ENCODE measurements around the gene HSPA1A. TPM values are rescaled to one million over a fixed set of nuclear protein-coding genes. Genes with fewer than 3 reads are reported as not detected.

Gene HSPA1A
- polyA plus RNA-seq, 1 donor (not counting 4 experiments of a cell fraction or from before 2014, with no cell fraction given): 110 TPM

DNA sequence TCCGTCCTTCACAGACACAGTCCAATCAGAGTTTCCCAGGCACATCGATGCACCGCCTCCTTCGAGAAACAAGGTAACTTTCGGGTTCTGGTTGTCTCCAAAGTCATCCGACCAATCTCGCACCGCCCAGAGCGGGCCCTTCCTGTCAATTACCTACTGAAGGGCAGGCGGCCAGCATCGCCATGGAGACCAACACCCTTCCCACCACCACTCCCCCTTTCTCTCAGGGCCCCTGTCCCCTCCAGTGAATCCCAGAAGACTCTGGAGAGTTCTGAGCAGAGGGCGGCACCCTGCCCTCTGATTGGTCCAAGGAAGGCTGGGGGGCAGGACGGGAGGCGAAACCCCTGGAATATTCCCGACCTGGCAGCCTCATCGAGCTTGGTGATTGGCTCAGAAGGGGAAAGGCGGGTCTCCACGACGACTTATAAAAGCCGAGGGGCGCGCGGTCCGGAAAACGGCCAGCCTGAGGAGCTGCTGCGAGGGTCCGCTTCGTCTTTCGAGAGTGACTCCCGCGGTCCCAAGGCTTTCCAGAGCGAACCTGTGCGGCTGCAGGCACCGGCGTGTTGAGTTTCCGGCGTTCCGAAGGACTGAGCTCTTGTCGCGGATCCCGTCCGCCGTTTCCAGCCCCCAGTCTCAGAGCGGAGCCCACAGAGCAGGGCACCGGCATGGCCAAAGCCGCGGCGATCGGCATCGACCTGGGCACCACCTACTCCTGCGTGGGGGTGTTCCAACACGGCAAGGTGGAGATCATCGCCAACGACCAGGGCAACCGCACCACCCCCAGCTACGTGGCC is 12.1 kb downstream of the HSPA1A start, which contains the start of gene HSPA1B:
Gene HSPA1B, plus strand, starts transcription at position 453 of the 794 bp plus-strand sequence. Its CDS starts 213 bp downstream, at position 666.
- Histone ChIP-seq H3K36me3 (ENCODE audit: control insufficient read depth in 2 of 2, extremely low read depth in 1 of 2, insufficient read depth in 2 of 2, low read length in 2 of 2) (no peaks in the 10 kb centered on the region), H3K9me1 (ENCODE audit: control insufficient read depth, extremely low read depth, insufficient read depth, low read length) (no peaks in the 10 kb centered on the region), H3K79me2 (ENCODE audit: control insufficient read depth, insufficient read depth, low read length) (peaks cover 26% of the 10 kb centered on the region), H4K20me1 (ENCODE audit: control insufficient read depth, extremely low read depth, insufficient read depth, low read length) (peaks cover 4% of the 10 kb centered on the region), H3K9ac (ENCODE audit: control insufficient read depth, extremely low read depth, insufficient read depth, low read length) (peak within 1 kb of the TSS; percentile 86), H3K4me3 (ENCODE audit: control insufficient read depth in 2 of 3, extremely low read depth in 1 of 3, insufficient read depth in 2 of 3, low read depth in 1 of 3, low read length in 3 of 3) (peak within 1 kb of the TSS; percentile 56 to 86 (median 80)), H3K4me1 (ENCODE audit: control insufficient read depth, extremely low read depth, insufficient read depth, low read length) (peaks cover 43% of the 10 kb centered on the region), H2AFZ (ENCODE audit: control insufficient read depth, low read length) (peak within 1 kb of the TSS; percentile 76), H3K4me2 (ENCODE audit: control insufficient read depth, extremely low read depth, insufficient read depth, low read depth, low read length) (peak within 1 kb of the TSS; percentile 95), H3K27me3 (ENCODE audit: control insufficient read depth, extremely low read depth, insufficient read depth, low read length) (no peaks in the 10 kb centered on the region), H3K27ac (ENCODE audit: control insufficient read depth, insufficient read depth, low read length) (peak within 1 kb of the TSS; percentile 96), H3K9me3 (ENCODE audit: control insufficient read depth, low read depth, low read length) (no peaks in the 10 kb centered on the region)
- DNase-seq (ENCODE audit: low read depth, low spot score) (peak; percentile 99), FAIRE-seq (no peak)
- TF ChIP-seq EZH2 (IDR thresholded peaks at IDR 0.05; ENCODE audit: low read length) (no peak), CTCF (optimal IDR thresholded peaks at IDR 0.05 in 1 of 3, IDR thresholded peaks at IDR 0.05 in 1 of 3, conservative IDR thresholded peaks at IDR 0.05 in 1 of 3; ENCODE audit: extremely low read depth in 1 of 3, insufficient read depth in 2 of 3, low read length in 3 of 3) (no peak)
- dilution Hi-C loops (cut with MboI; ENCODE audit: extremely low pct_ligation_motif_present, low sequenced_read_pairs): no loop called here

DNA sequence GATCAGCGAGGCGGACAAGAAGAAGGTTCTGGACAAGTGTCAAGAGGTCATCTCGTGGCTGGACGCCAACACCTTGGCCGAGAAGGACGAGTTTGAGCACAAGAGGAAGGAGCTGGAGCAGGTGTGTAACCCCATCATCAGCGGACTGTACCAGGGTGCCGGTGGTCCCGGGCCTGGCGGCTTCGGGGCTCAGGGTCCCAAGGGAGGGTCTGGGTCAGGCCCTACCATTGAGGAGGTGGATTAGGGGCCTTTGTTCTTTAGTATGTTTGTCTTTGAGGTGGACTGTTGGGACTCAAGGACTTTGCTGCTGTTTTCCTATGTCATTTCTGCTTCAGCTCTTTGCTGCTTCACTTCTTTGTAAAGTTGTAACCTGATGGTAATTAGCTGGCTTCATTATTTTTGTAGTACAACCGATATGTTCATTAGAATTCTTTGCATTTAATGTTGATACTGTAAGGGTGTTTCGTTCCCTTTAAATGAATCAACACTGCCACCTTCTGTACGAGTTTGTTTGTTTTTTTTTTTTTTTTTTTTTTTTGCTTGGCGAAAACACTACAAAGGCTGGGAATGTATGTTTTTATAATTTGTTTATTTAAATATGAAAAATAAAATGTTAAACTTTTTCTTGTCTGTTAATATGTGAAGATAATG is 14.4 kb downstream of the HSPA1A start:
- H3K4me3 ChIP-seq (ENCODE audit: control insufficient read depth in 2 of 3, extremely low read depth in 1 of 3, insufficient read depth in 2 of 3, low read depth in 1 of 3, low read length in 3 of 3): peak overlapping the region; percentile 74 to 97 (median 89)
- no peaks in the 10 kb centered on the region for H3K9me3 ChIP-seq (ENCODE audit: control insufficient read depth, low read depth, low read length)
- peaks cover 26% of the 10 kb centered on the region for H3K79me2 ChIP-seq (ENCODE audit: control insufficient read depth, insufficient read depth, low read length)
- FAIRE-seq: no peak
- H2AFZ ChIP-seq (ENCODE audit: control insufficient read depth, low read length): no peak overlapping the region
- H3K36me3 ChIP-seq (ENCODE audit: control insufficient read depth in 2 of 2, extremely low read depth in 1 of 2, insufficient read depth in 2 of 2, low read length in 2 of 2): no peaks in the 10 kb centered on the region
- H3K4me2 ChIP-seq (ENCODE audit: control insufficient read depth, extremely low read depth, insufficient read depth, low read depth, low read length): peak overlapping the region; percentile 84
- dilution Hi-C loops (cut with MboI; ENCODE audit: extremely low pct_ligation_motif_present, low sequenced_read_pairs): no loop called here
- peak overlapping the region; percentile 50 for H3K27ac ChIP-seq (ENCODE audit: control insufficient read depth, insufficient read depth, low read length)
- no peak for DNase-seq (ENCODE audit: low read depth, low spot score)
- peaks cover 4% of the 10 kb centered on the region for H4K20me1 ChIP-seq (ENCODE audit: control insufficient read depth, extremely low read depth, insufficient read depth, low read length)
- H3K27me3 ChIP-seq (ENCODE audit: control insufficient read depth, extremely low read depth, insufficient read depth, low read length): no peaks in the 10 kb centered on the region
- H3K9ac ChIP-seq (ENCODE audit: control insufficient read depth, extremely low read depth, insufficient read depth, low read length): peak overlapping the region; percentile 73
- peaks cover 26% of the 10 kb centered on the region for H3K4me1 ChIP-seq (ENCODE audit: control insufficient read depth, extremely low read depth, insufficient read depth, low read length)
- no peaks in the 10 kb centered on the region for H3K9me1 ChIP-seq (ENCODE audit: control insufficient read depth, extremely low read depth, insufficient read depth, low read length)
- TF ChIP-seq EZH2 (IDR thresholded peaks at IDR 0.05; ENCODE audit: low read length) (no peak), CTCF (optimal IDR thresholded peaks at IDR 0.05 in 1 of 3, IDR thresholded peaks at IDR 0.05 in 1 of 3, conservative IDR thresholded peaks at IDR 0.05 in 1 of 3; ENCODE audit: extremely low read depth in 1 of 3, insufficient read depth in 2 of 3, low read length in 3 of 3) (no peak)
